K562 (cell line): ENCODE results near the gene PFDN2. TPM values are rescaled to one million over a fixed set of nuclear protein-coding genes. Genes with fewer than 3 reads are reported as not detected.

Experiments used
- DMBX1 ChIP-seq: fragments of 250-450 bp; sonication (Bioruptor Pico); IDR thresholded peaks from 2 replicates; pipeline ENCODE4 v1.8.0; 2022; ENCODE audit warnings: inconsistent platforms, mild to moderate bottlenecking, moderate library complexity, borderline replicate concordance
- HIVEP1 ChIP-seq: fragments of 250-450 bp; sonication (Bioruptor Pico); IDR thresholded peaks from 2 replicates; pipeline ENCODE4 v1.4.0; 2020; ENCODE audit warnings: mild to moderate bottlenecking
- HLTF ChIP-seq: fragments of 450-650 bp; IDR thresholded peaks from 2 replicates; pipeline ENCODE4 v1.6.1; 2016
- KDM5B ChIP-seq: fragments of 200-600 bp; sonication (generic); IDR thresholded peaks from 2 replicates; pipeline ENCODE4 v1.6.1; 2012; ENCODE audit warnings: low read depth, mild to moderate bottlenecking, moderate library complexity, low read length, control low read depth, inconsistent platforms; ENCODE audit not compliant: insufficient replicate concordance
- MYC ChIP-seq, 2 experiments: fragments of 250-450 bp in 1 of 2; sonication (Bioruptor Pico) in 1 of 2; IDR thresholded peaks; 2 replicates each; pipeline versions ENCODE4 v1.5.1 to v1.6.1; 2012 to 2021; ENCODE audit warnings: low read depth in 2 of 2, borderline replicate concordance in 1 of 2, improper control_type of control experiment in 1 of 2, low read length in 1 of 2, mild to moderate bottlenecking in 1 of 2, moderate library complexity in 1 of 2
- PML ChIP-seq: IDR thresholded peaks from 2 replicates; pipeline ENCODE4 v1.6.1; 2012; ENCODE audit warnings: low read length, inconsistent platforms
- RFX7 ChIP-seq: fragments of 250-450 bp; sonication (Bioruptor Pico); IDR thresholded peaks from 2 replicates; pipeline ENCODE4 v1.5.1; 2021; ENCODE audit warnings: mild to moderate bottlenecking
- ZFP91 ChIP-seq: sonication (generic); formaldehyde crosslinking; IDR thresholded peaks from 2 replicates; pipeline ENCODE4 v1.8.0; 2022; ENCODE audit warnings: mild to moderate bottlenecking, missing genetic modification reagents
- ZNF57 ChIP-seq: fragments of 450-650 bp; formaldehyde crosslinking; IDR thresholded peaks from 2 replicates; pipeline ENCODE4 v1.4.0; 2020; ENCODE audit warnings: mild to moderate bottlenecking, moderate library complexity
- polyA plus RNA-seq, 8 experiments: library from polyadenylated mRNA; depleted of rRNA in 4 of 8; stranded (reverse) in 5 of 8; unstranded in 3 of 8; fragments of >200 nt; fragmentation: Nextera tagmentation in 2 of 8; fragmentation: Illumina TruSeq in 1 of 8; extraction: Ambion mirVana in 2 of 8; extraction: Trizol in 1 of 8; gene quantifications; 2 replicates each; pipeline versions ENCODE4 v1.2.1 to v1.2.3, GENCODE V29; 2011 to 2014; ENCODE audit warnings: inconsistent platforms in 1 of 8, missing spikeins in 1 of 8
- total RNA-seq, 7 experiments: library from RNA; depleted of rRNA in 6 of 7; stranded (reverse); fragments of >200 nt in 6 of 7; fragmentation: Illumina TruSeq in 2 of 7; extraction: Trizol in 2 of 7; gene quantifications; 2 replicates each; pipeline versions ENCODE4 v1.2.1 to v1.2.3, GENCODE V29; 2011 to 2021; ENCODE audit warnings: low replicate concordance in 1 of 7
- TF ChIP-seq, protein P1 (sequence below): sonication (generic); formaldehyde crosslinking; IDR thresholded peaks from 2 replicates; pipeline ENCODE4 v1.8.0; 2022; ENCODE audit warnings: mild to moderate bottlenecking, missing genetic modification reagents
- TF ChIP-seq, protein P2 (sequence below): sonication (generic); formaldehyde crosslinking; IDR thresholded peaks from 2 replicates; pipeline ENCODE4 v1.8.1; 2023; ENCODE audit warnings: mild to moderate bottlenecking, missing genetic modification reagents
- TF ChIP-seq, protein P3 (sequence below): sonication (generic); formaldehyde crosslinking; IDR thresholded peaks from 2 replicates; pipeline ENCODE4 v1.8.1; 2023; ENCODE audit warnings: mild to moderate bottlenecking, missing genetic modification reagents, moderate library complexity
- TF ChIP-seq, protein P4 (sequence below): fragments of 450-650 bp; IDR thresholded peaks from 2 replicates; pipeline ENCODE4 v1.6.1; 2017; ENCODE audit warnings: antibody characterized with exemption, mild to moderate bottlenecking
- TF ChIP-seq, protein P5 (sequence below): fragments of 450-650 bp; conservative IDR thresholded peaks from 2 replicates; pipeline ENCODE4 v1.6.1; 2016; ENCODE audit warnings: missing genetic modification characterization, low read depth, mild to moderate bottlenecking, missing compliant biosample characterization, moderate library complexity

The PFDN2 gene
- total and polyA plus RNA-seq, 9 of the 15 experiments (the other 6 are each of a cell fraction or from before 2014, with no cell fraction given) = 50.2 to 361 (median 144) TPM

DNA sequence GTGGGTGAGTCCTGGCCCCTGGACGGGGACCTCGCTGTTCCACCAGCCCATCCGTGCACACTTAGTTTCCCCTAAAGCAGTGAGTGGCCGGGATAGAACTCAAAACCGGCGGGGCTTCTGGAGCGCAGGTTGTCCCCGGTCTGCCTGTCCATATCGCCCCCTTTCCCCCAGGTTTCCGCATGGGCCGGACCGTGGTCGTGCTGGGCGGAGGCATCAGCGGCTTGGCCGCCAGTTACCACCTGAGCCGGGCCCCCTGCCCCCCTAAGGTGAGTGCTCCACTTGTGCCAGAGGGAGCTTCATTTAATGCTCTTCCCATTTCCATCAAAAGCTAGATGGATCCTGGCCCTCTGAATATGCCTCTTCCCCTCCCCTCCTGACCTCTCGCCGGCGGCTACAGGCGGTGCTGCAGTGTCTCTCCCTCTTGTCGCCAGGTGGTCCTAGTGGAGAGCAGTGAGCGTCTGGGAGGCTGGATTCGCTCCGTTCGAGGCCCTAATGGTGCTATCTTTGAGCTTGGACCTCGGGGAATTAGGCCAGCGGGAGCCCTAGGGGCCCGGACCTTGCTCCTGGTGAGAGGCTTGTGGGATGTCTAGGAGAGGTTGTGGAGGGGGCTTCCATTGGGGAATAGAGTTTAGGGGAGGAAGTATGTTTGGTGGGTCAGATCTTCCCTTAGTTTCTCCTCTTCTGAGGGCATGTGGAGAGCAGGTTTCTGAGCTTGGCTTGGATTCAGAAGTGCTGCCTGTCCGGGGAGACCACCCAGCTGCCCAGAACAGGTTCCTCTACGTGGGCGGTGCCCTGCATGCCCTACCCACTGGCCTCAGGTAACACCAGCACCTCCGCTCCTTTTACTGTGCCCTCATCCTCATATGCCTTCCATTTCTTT, 49.1 kb upstream of the PFDN2 start (continued):
- TF ChIP-seq MYC (IDR thresholded peaks at IDR 0.05; ENCODE audit: low read depth, low read length) (no peak), MYC (CRISPR knock-in tag; IDR thresholded peaks at IDR 0.05; ENCODE audit: borderline replicate concordance, low read depth) (peak; percentile 80), ZNF57 (CRISPR knock-in tag) (no peak), HLTF (no peak), ZFP91 (CRISPR knock-in tag) (no peak), HIVEP1 (CRISPR knock-in tag) (no peak), PML (no peak), KDM5B (peak; percentile 45), DMBX1 (0 out of 2 replicates have a peak, but pooled peaks have one; percentile 11), RFX7 (CRISPR knock-in tag) (no peak)
- TF ChIP-seq, protein P1, sequence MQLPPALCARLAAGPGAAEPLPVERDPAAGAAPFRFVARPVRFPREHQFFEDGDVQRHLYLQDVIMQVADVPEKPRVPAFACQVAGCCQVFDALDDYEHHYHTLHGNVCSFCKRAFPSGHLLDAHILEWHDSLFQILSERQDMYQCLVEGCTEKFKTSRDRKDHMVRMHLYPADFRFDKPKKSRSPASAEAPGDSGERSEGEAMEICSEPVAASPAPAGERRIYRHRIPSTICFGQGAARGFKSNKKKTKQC = peak; percentile 14; the same call in 1 of the 2 replicates
- TF ChIP-seq, protein P2, sequence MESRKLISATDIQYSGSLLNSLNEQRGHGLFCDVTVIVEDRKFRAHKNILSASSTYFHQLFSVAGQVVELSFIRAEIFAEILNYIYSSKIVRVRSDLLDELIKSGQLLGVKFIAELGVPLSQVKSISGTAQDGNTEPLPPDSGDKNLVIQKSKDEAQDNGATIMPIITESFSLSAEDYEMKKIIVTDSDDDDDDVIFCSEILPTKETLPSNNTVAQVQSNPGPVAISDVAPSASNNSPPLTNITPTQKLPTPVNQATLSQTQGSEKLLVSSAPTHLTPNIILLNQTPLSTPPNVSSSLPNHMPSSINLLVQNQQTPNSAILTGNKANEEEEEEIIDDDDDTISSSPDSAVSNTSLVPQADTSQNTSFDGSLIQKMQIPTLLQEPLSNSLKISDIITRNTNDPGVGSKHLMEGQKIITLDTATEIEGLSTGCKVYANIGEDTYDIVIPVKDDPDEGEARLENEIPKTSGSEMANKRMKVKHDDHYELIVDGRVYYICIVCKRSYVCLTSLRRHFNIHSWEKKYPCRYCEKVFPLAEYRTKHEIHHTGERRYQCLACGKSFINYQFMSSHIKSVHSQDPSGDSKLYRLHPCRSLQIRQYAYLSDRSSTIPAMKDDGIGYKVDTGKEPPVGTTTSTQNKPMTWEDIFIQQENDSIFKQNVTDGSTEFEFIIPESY (CRISPR knock-in tag) = 0 out of 2 replicates have a peak, but pooled peaks have one; percentile 43
- TF ChIP-seq, protein P3, sequence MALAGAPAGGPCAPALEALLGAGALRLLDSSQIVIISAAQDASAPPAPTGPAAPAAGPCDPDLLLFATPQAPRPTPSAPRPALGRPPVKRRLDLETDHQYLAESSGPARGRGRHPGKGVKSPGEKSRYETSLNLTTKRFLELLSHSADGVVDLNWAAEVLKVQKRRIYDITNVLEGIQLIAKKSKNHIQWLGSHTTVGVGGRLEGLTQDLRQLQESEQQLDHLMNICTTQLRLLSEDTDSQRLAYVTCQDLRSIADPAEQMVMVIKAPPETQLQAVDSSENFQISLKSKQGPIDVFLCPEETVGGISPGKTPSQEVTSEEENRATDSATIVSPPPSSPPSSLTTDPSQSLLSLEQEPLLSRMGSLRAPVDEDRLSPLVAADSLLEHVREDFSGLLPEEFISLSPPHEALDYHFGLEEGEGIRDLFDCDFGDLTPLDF (CRISPR knock-in tag) = peak; percentile 22; the same call in 1 of the 2 replicates
- TF ChIP-seq, protein P4, sequence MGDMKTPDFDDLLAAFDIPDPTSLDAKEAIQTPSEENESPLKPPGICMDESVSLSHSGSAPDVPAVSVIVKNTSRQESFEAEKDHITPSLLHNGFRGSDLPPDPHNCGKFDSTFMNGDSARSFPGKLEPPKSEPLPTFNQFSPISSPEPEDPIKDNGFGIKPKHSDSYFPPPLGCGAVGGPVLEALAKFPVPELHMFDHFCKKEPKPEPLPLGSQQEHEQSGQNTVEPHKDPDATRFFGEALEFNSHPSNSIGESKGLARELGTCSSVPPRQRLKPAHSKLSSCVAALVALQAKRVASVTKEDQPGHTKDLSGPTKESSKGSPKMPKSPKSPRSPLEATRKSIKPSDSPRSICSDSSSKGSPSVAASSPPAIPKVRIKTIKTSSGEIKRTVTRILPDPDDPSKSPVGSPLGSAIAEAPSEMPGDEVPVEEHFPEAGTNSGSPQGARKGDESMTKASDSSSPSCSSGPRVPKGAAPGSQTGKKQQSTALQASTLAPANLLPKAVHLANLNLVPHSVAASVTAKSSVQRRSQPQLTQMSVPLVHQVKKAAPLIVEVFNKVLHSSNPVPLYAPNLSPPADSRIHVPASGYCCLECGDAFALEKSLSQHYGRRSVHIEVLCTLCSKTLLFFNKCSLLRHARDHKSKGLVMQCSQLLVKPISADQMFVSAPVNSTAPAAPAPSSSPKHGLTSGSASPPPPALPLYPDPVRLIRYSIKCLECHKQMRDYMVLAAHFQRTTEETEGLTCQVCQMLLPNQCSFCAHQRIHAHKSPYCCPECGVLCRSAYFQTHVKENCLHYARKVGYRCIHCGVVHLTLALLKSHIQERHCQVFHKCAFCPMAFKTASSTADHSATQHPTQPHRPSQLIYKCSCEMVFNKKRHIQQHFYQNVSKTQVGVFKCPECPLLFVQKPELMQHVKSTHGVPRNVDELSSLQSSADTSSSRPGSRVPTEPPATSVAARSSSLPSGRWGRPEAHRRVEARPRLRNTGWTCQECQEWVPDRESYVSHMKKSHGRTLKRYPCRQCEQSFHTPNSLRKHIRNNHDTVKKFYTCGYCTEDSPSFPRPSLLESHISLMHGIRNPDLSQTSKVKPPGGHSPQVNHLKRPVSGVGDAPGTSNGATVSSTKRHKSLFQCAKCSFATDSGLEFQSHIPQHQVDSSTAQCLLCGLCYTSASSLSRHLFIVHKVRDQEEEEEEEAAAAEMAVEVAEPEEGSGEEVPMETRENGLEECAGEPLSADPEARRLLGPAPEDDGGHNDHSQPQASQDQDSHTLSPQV = peak; percentile 63
- TF ChIP-seq, protein P5, sequence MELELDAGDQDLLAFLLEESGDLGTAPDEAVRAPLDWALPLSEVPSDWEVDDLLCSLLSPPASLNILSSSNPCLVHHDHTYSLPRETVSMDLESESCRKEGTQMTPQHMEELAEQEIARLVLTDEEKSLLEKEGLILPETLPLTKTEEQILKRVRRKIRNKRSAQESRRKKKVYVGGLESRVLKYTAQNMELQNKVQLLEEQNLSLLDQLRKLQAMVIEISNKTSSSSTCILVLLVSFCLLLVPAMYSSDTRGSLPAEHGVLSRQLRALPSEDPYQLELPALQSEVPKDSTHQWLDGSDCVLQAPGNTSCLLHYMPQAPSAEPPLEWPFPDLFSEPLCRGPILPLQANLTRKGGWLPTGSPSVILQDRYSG (tag) = peak; percentile 32; the same call in 1 of the 2 replicates
